Measurements from ENCODE around the gene TP53AIP1. TPM values are rescaled to one million over a fixed set of nuclear protein-coding genes. Genes with fewer than 3 reads are reported as not detected.

Gene TP53AIP1
- total RNA-seq, 2 experiments from 2014 or later: not detected

DNA sequence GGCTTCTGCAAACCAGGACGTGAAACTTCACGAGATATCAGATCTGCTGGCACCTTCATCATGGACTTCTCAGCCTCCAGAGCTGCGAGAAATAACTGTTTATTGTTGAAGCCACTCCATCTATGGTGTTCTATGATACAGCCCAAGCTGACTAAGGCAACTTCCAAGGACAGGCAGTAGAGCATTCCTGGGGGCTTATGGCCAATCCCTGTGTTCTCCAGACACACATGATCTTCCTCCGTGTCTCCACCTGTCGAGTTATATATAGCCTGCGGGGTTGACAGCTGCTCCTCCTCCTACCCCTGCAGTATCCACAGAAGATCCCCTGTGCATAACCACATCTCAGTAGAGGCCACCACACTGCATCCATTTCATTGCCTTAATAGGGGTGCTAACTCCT lies 11.0 kb downstream of the TP53AIP1 start:
- CTCF ChIA-PET: interaction anchor here (1.3 kb wide), 1 partner anchor 26 kb away, joined by 3 read pairs; no protein-coding TSS in a partner anchor
- Mint-ChIP-seq H3K4me1 (ENCODE audit: low read depth) (peaks cover 11% of the 10 kb centered on the region), H3K9me3 (no peaks in the 10 kb centered on the region), H3K36me3 (ENCODE audit: low read depth) (no peaks in the 10 kb centered on the region), H3K27ac (no peak overlapping the region), H3K27me3 (ENCODE audit: low read depth) (no peaks in the 10 kb centered on the region), H3K4me3 (no peak overlapping the region)
- no peak for DNase-seq
- intact Hi-C loops (cut with micrococcal nuclease): no loop called here

GRCh38 chr11:128931066-128931465 lies 11.6 kb downstream of the TP53AIP1 start:
- intact Hi-C loops (cut with micrococcal nuclease): no loop called here
- Mint-ChIP-seq H3K9me3 (no peaks in the 10 kb centered on the region), H3K4me3 (no peak overlapping the region)

DNA sequence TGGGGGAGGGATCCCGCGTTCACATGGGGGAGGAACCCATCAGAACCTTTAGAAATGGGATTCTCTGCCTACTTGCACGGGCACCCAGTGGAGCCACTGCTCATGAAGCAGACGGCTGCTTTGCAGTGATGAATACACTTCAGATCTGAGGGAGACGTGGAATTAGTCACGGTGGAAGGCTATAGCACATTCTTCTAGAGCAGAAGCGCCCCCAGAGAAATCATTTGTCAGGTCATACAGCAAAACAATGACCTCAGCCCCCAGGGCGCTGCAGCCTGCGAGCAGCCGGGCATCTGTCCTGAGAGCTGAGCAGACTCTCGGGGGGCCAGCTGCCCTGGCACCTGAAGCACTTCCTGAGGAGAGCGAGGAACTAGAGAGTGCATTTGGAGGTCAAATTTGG lies 12.7 kb downstream of the TP53AIP1 start:
- no peak overlapping the region for H3K27ac Mint-ChIP-seq
- H3K4me1 Mint-ChIP-seq (ENCODE audit: low read depth): peaks cover 11% of the 10 kb centered on the region
- CTCF ChIA-PET: interaction anchor here (0.7 kb wide), 1 partner anchor 19 kb away, joined by 4 read pairs; no protein-coding TSS in a partner anchor
- no peak for DNase-seq
- H3K27me3 Mint-ChIP-seq (ENCODE audit: low read depth): no peaks in the 10 kb centered on the region
- no peaks in the 10 kb centered on the region for H3K36me3 Mint-ChIP-seq (ENCODE audit: low read depth)
- intact Hi-C loops (cut with micrococcal nuclease): no loop called here
- no peak overlapping the region for H3K4me3 Mint-ChIP-seq
- no peaks in the 10 kb centered on the region for H3K9me3 Mint-ChIP-seq

More at GRCh38 chr11:128931066-128931465, 11.6 kb downstream of the TP53AIP1 start:
- Mint-ChIP-seq H3K27me3 (ENCODE audit: low read depth) (no peaks in the 10 kb centered on the region), H3K27ac (no peak overlapping the region), H3K4me1 (ENCODE audit: low read depth) (peaks cover 11% of the 10 kb centered on the region), H3K36me3 (ENCODE audit: low read depth) (no peaks in the 10 kb centered on the region)
- CTCF ChIA-PET: no interaction called here
- no peak for DNase-seq

DNA sequence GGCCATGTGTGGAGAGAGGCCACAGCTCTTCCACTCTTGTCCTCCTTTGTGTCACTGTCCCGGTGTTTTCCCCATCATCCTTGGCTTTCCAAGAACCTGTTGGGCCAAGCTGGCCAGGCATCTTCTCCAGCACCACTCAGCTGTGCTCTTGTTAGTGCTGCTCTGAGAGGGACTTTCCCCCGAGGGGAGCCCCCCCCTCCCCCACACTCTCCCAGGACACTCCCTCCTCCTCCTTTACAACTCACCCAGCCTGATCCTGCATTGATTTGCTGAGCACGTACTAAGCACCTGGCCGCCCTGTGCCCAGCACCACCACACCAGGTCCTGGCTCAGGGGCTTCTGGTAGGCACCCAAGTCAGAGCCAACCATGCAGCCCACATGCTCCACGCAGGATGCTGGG lies 13.2 kb downstream of the TP53AIP1 start:
- intact Hi-C loops (cut with micrococcal nuclease): no loop called here
- H3K27me3 Mint-ChIP-seq (ENCODE audit: low read depth): no peaks in the 10 kb centered on the region
- H3K27ac Mint-ChIP-seq: no peak overlapping the region
- no peaks in the 10 kb centered on the region for H3K9me3 Mint-ChIP-seq
- H3K4me1 Mint-ChIP-seq (ENCODE audit: low read depth): peaks cover 11% of the 10 kb centered on the region
- CTCF ChIA-PET: interaction anchor here (0.7 to 0.8 kb wide), 2 partner anchors 19 to 27 kb away, joined by 3 to 4 read pairs; no protein-coding TSS in a partner anchor
- H3K4me3 Mint-ChIP-seq: no peak overlapping the region
- H3K36me3 Mint-ChIP-seq (ENCODE audit: low read depth): no peaks in the 10 kb centered on the region
- DNase-seq: peak; percentile 38

DNA sequence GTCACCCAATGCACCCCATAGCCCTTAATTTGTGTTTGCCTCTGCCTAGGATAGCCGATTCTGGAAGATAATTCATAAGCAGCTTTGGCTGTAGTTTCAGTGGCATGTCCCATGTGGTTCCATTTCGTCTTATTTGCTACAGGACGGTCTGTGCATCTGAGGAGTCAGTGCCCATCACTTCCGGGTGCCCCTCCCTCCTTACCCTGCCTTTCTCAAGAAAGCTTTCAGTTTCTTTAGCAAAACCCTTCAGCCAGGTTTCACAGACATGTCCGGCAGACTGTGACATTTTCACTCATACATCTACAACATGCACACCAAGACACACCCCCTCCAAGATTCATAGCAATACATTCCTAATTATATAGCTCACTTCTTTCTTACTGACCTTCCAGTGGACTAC lies 14.3 kb downstream of the TP53AIP1 start:
- CTCF ChIA-PET: interaction anchor here (0.5 to 1.3 kb wide), 6 partner anchors 9 to 47 kb away, joined by 3 to 5 read pairs (median 4); no protein-coding TSS in a partner anchor

GRCh38 chr11:128927683-128928336 lies 14.9 kb downstream of the TP53AIP1 start:
- CTCF ChIA-PET: interaction anchor here (1.1 to 1.3 kb wide), 2 partner anchors 22 to 29 kb away, joined by 4 read pairs; no protein-coding TSS in a partner anchor
- Mint-ChIP-seq H3K9me3 (no peaks in the 10 kb centered on the region), H3K27ac (no peak overlapping the region), H3K4me1 (ENCODE audit: low read depth) (peaks cover 11% of the 10 kb centered on the region), H3K36me3 (ENCODE audit: low read depth) (no peaks in the 10 kb centered on the region), H3K27me3 (ENCODE audit: low read depth) (no peaks in the 10 kb centered on the region), H3K4me3 (no peak overlapping the region)
- intact Hi-C loops (cut with micrococcal nuclease): no loop called here
- DNase-seq: no peak

More for the DNA sequence above, 14.3 kb downstream of the TP53AIP1 start:
- intact Hi-C loops (cut with micrococcal nuclease): no loop called here
- H3K27me3 Mint-ChIP-seq (ENCODE audit: low read depth): no peaks in the 10 kb centered on the region
- no peaks in the 10 kb centered on the region for H3K9me3 Mint-ChIP-seq
- no peak overlapping the region for H3K4me3 Mint-ChIP-seq
- H3K36me3 Mint-ChIP-seq (ENCODE audit: low read depth): no peaks in the 10 kb centered on the region
- peak; percentile 18 for DNase-seq
- H3K27ac Mint-ChIP-seq: no peak overlapping the region
- peaks cover 11% of the 10 kb centered on the region for H3K4me1 Mint-ChIP-seq (ENCODE audit: low read depth)

DNA sequence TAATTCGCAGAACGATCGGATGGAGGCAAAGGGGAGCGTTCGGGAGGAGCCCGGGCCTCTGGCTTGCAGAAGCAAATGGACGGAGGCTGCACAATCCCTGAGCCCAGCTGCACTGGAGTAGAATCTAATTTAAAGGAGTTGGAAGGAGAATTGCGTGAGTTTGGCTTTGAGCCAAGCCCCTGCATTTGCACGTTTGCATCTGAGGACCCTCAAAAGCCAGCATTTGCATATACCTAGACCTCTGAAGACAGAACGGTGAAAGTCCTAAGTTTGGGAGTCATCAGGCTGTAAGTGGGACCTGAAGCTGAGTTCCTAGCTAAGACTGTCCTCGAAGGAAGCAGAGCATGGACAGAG lies 15.6 kb downstream of the TP53AIP1 start:
- intact Hi-C loops (cut with micrococcal nuclease): no loop called here
- H3K36me3 Mint-ChIP-seq (ENCODE audit: low read depth): no peaks in the 10 kb centered on the region
- H3K27me3 Mint-ChIP-seq (ENCODE audit: low read depth): no peaks in the 10 kb centered on the region
- no peak overlapping the region for H3K27ac Mint-ChIP-seq
- CTCF ChIA-PET: no interaction called here
- no peak overlapping the region for H3K4me3 Mint-ChIP-seq
- H3K4me1 Mint-ChIP-seq (ENCODE audit: low read depth): peaks cover 11% of the 10 kb centered on the region
- DNase-seq: no peak
- no peaks in the 10 kb centered on the region for H3K9me3 Mint-ChIP-seq

- H3K27ac Mint-ChIP-seq: no peak overlapping the region
- peaks cover 11% of the 10 kb centered on the region for H3K4me1 Mint-ChIP-seq (ENCODE audit: low read depth)
- intact Hi-C loops (cut with micrococcal nuclease): no loop called here
- CTCF ChIA-PET: no interaction called here
- DNase-seq: no peak
- no peaks in the 10 kb centered on the region for H3K27me3 Mint-ChIP-seq (ENCODE audit: low read depth)
- H3K9me3 Mint-ChIP-seq: no peaks in the 10 kb centered on the region
- H3K4me3 Mint-ChIP-seq: no peak overlapping the region
- no peaks in the 10 kb centered on the region for H3K36me3 Mint-ChIP-seq (ENCODE audit: low read depth)
These were observed 16.1 kb downstream of the TP53AIP1 start for GRCh38 chr11:128926437-128927107.

- CTCF ChIA-PET: no interaction called here
- Mint-ChIP-seq H3K4me1 (ENCODE audit: low read depth) (peaks cover 11% of the 10 kb centered on the region), H3K27me3 (ENCODE audit: low read depth) (no peaks in the 10 kb centered on the region), H3K4me3 (no peak overlapping the region), H3K27ac (no peak overlapping the region), H3K9me3 (no peaks in the 10 kb centered on the region), H3K36me3 (ENCODE audit: low read depth) (no peaks in the 10 kb centered on the region)
- intact Hi-C loops (cut with micrococcal nuclease): no loop called here
- no peak for DNase-seq
These were observed 16.7 kb downstream of the TP53AIP1 start for GRCh38 chr11:128926000-128926399.

DNA sequence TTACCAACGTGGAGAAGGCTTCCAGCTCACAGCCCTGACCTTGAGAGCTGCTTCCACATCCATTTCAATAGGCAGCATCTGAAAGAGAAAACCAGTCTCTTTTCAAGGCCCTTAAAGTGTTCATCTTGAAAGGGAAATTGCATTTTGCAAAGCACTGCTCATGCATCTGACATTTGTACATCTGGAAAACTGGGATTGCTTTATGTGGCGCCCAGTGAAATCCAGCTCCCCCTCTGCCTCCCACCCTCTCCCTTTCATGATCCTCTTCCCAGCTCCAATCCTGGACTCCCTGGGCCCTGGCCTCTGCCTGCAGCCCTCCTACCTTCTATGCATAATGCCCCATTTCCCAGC lies 17.4 kb downstream of the TP53AIP1 start:
- intact Hi-C loops (cut with micrococcal nuclease): no loop called here
- CTCF ChIA-PET: interaction anchor here (1.2 kb wide), 1 partner anchor 24 kb away, joined by 3 read pairs; no protein-coding TSS in a partner anchor
- peaks cover 11% of the 10 kb centered on the region for H3K4me1 Mint-ChIP-seq (ENCODE audit: low read depth)
- no peaks in the 10 kb centered on the region for H3K36me3 Mint-ChIP-seq (ENCODE audit: low read depth)
- H3K27me3 Mint-ChIP-seq (ENCODE audit: low read depth): no peaks in the 10 kb centered on the region
- no peak overlapping the region for H3K4me3 Mint-ChIP-seq
- no peaks in the 10 kb centered on the region for H3K9me3 Mint-ChIP-seq
- H3K27ac Mint-ChIP-seq: no peak overlapping the region
- DNase-seq: no peak

- no peak for DNase-seq
- CTCF ChIA-PET: interaction anchor here (0.6 to 1.2 kb wide), 2 partner anchors 15 to 24 kb away, joined by 3 read pairs; no protein-coding TSS in a partner anchor
- no peaks in the 10 kb centered on the region for H3K27me3 Mint-ChIP-seq (ENCODE audit: low read depth)
- H3K9me3 Mint-ChIP-seq: no peaks in the 10 kb centered on the region
- intact Hi-C loops (cut with micrococcal nuclease): no loop called here
- H3K4me3 Mint-ChIP-seq: no peak overlapping the region
- H3K36me3 Mint-ChIP-seq (ENCODE audit: low read depth): no peaks in the 10 kb centered on the region
- peaks cover 11% of the 10 kb centered on the region for H3K4me1 Mint-ChIP-seq (ENCODE audit: low read depth)
- H3K27ac Mint-ChIP-seq: no peak overlapping the region
These were observed 18.0 kb downstream of the TP53AIP1 start for GRCh38 chr11:128924510-128925249.

DNA sequence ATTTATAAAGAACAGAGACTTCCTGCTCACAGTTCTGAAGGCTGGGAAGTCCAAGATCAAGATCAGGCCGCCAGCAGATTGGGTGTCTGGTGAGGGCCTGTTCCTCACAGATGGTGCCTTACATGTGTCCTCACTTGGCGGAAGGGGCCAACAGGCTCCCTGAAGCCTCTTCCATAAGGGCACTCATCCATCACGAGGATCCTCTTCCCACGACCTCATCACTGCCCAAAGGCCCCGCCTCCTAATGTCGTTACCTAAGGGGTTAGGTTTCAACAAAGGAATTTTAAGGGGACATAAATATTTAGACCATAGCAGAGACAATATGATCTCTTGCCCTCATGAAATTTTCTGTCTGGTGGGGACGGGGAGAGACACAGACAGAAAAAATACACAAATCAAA lies 18.6 kb downstream of the TP53AIP1 start:
- intact Hi-C loops (cut with micrococcal nuclease): no loop called here
- no peak for DNase-seq
- Mint-ChIP-seq H3K27ac (no peak overlapping the region), H3K27me3 (ENCODE audit: low read depth) (peaks cover 2% of the 10 kb centered on the region), H3K4me3 (no peak overlapping the region), H3K36me3 (ENCODE audit: low read depth) (no peaks in the 10 kb centered on the region), H3K9me3 (no peaks in the 10 kb centered on the region), H3K4me1 (ENCODE audit: low read depth) (peaks cover 11% of the 10 kb centered on the region)
- CTCF ChIA-PET: interaction anchor here (0.6 kb wide), 1 partner anchor 15 kb away, joined by 3 read pairs; no protein-coding TSS in a partner anchor

Data from activated naive CD4-positive, alpha-beta T cell treated with anti-CD3 and anti-CD28 coated beads for 36 hours (primary cell).